SK-N-MC (cell line): Measurements from ENCODE around the gene MYO1D.

Source experiments
- EZH2 ChIP-seq: fragments of 200-600 bp; sonication (generic); IDR thresholded peaks from one replicate; pipeline ENCODE4 v1.6.1; 2017; ENCODE audit warnings: antibody characterized with exemption
- POLR2AphosphoS5 ChIP-seq: IDR thresholded peaks from 2 replicates; pipeline ENCODE4 v1.6.1; 2012; ENCODE audit warnings: mild to moderate bottlenecking, low read depth, low read length, borderline replicate concordance

- no peak for TF ChIP-seq EZH2
- TF ChIP-seq POLR2AphosphoS5 = no peak
Measured at GRCh38 chr17:32604966-32605365, 272.0 kb downstream of the MYO1D start.
